ENCODE measurements around the gene SPTY2D1. TPM values are rescaled to one million over a fixed set of nuclear protein-coding genes. Genes with fewer than 3 reads are reported as not detected.
"Not testable (repeated sequence)": the region's sequence is repeated elsewhere in the genome, so short reads cannot be mapped to it uniquely, and the experiment has no call there.

The SPTY2D1 gene
- 10 to 100 TPM; 55.0 to 70.6 TPM for total RNA-seq
- 98.3 to 184 reads per million in 2 donors for total RNA-seq

GRCh38 chr11:18634140-18635032 is at the start of gene SPTY2D1:
Gene SPTY2D1 (minus strand): TSS chr11:18634342. CDS start chr11:18634257, 85 bp downstream.
- peaks cover 4% of the 10 kb centered on the region for H3K36me3 Mint-ChIP-seq (ENCODE audit: low read depth)
- H3K4me1 Mint-ChIP-seq, result peaks cover 20% of the 10 kb centered on the region

GRCh38 chr11:18682466-18682865 is 48.3 kb upstream of the SPTY2D1 start:
- Mint-ChIP-seq H3K4me1 (peaks cover 2% of the 10 kb centered on the region), H3K27ac (no peak overlapping the region), H3K36me3 (ENCODE audit: low read depth) (no peaks in the 10 kb centered on the region), H3K4me3 (no peak overlapping the region), H3K27me3 (no peaks in the 10 kb centered on the region)
- DNase-seq (no peak), ATAC-seq (no peak)
- no peaks in the 10 kb centered on the region for H3K9me3 ChIP-seq (ENCODE audit: control insufficient read depth, low read length, poor library complexity, severe bottlenecking)

More at GRCh38 chr11:18634140-18635032, at the start of gene SPTY2D1:
- H3K4me3 Mint-ChIP-seq, result peak within 1 kb of the TSS; percentile 96
- no peaks in the 10 kb centered on the region for H3K27me3 Mint-ChIP-seq
- ATAC-seq (peak; percentile 95), DNase-seq (peak; percentile 92 to 96 (median 92))
- H3K27ac Mint-ChIP-seq, result peak within 1 kb of the TSS; percentile 98
- no peaks in the 10 kb centered on the region for H3K9me3 ChIP-seq (ENCODE audit: control insufficient read depth, low read length, poor library complexity, severe bottlenecking)

- H3K36me3 Mint-ChIP-seq (ENCODE audit: low read depth); H3K27me3 Mint-ChIP-seq; H3K4me1 Mint-ChIP-seq; H3K27ac Mint-ChIP-seq; ATAC-seq; H3K9me3 ChIP-seq (ENCODE audit: control insufficient read depth, low read length, poor library complexity, severe bottlenecking); DNase-seq; H3K4me3 Mint-ChIP-seq: not testable (repeated sequence)
These were observed 47.8 kb upstream of the SPTY2D1 start for GRCh38 chr11:18681949-18682348.

- no peak for DNase-seq
- H3K27me3 Mint-ChIP-seq, result no peaks in the 10 kb centered on the region
- no peak overlapping the region for H3K27ac Mint-ChIP-seq
- H3K4me1 Mint-ChIP-seq, result peaks cover 5% of the 10 kb centered on the region
- H3K4me3 Mint-ChIP-seq, result no peak overlapping the region
- H3K36me3 Mint-ChIP-seq (ENCODE audit: low read depth), result no peaks in the 10 kb centered on the region
- H3K9me3 ChIP-seq (ENCODE audit: control insufficient read depth, low read length, poor library complexity, severe bottlenecking), result no peaks in the 10 kb centered on the region
- peak; percentile 42 for ATAC-seq
These were observed 43.4 kb upstream of the SPTY2D1 start for GRCh38 chr11:18677560-18677959.

- ATAC-seq (no peak), DNase-seq (no peak)
- Mint-ChIP-seq H3K27me3 (no peaks in the 10 kb centered on the region), H3K4me1 (peaks cover 9% of the 10 kb centered on the region), H3K36me3 (ENCODE audit: low read depth) (no peaks in the 10 kb centered on the region), H3K27ac (no peak overlapping the region), H3K4me3 (no peak overlapping the region)
- no peaks in the 10 kb centered on the region for H3K9me3 ChIP-seq (ENCODE audit: control insufficient read depth, low read length, poor library complexity, severe bottlenecking)
These were observed 42.7 kb upstream of the SPTY2D1 start for GRCh38 chr11:18676803-18677202.

GRCh38 chr11:18672209-18672608 is 38.1 kb upstream of the SPTY2D1 start:
- peaks cover 32% of the 10 kb centered on the region for H3K4me1 Mint-ChIP-seq
- ATAC-seq (peak; percentile 99), DNase-seq (peak in 2 of 3 donors; percentile 9 to 22)
- H3K4me3 Mint-ChIP-seq, result peak overlapping the region; percentile 88
- not testable (repeated sequence) for H3K27me3 Mint-ChIP-seq; H3K36me3 Mint-ChIP-seq (ENCODE audit: low read depth); H3K9me3 ChIP-seq (ENCODE audit: control insufficient read depth, low read length, poor library complexity, severe bottlenecking)
- H3K27ac Mint-ChIP-seq, result peak overlapping the region; percentile 89

GRCh38 chr11:18671246-18671645 is 37.1 kb upstream of the SPTY2D1 start:
- Mint-ChIP-seq H3K36me3 (ENCODE audit: low read depth) (no peaks in the 10 kb centered on the region), H3K27me3 (no peaks in the 10 kb centered on the region), H3K27ac (peak overlapping the region; percentile 89), H3K4me3 (peak overlapping the region; percentile 10), H3K4me1 (peaks cover 37% of the 10 kb centered on the region)
- no peaks in the 10 kb centered on the region for H3K9me3 ChIP-seq (ENCODE audit: control insufficient read depth, low read length, poor library complexity, severe bottlenecking)
- ATAC-seq, result no peak
- DNase-seq, result no peak

GRCh38 chr11:18669711-18670110 is 35.6 kb upstream of the SPTY2D1 start:
- peak overlapping the region; percentile 63 for H3K4me3 Mint-ChIP-seq
- peak overlapping the region; percentile 89 for H3K27ac Mint-ChIP-seq
- no peak for DNase-seq
- no peak for ATAC-seq
- no peaks in the 10 kb centered on the region for H3K9me3 ChIP-seq (ENCODE audit: control insufficient read depth, low read length, poor library complexity, severe bottlenecking)
- H3K4me1 Mint-ChIP-seq, result peaks cover 40% of the 10 kb centered on the region
- H3K27me3 Mint-ChIP-seq, result no peaks in the 10 kb centered on the region
- H3K36me3 Mint-ChIP-seq (ENCODE audit: low read depth), result no peaks in the 10 kb centered on the region

GRCh38 chr11:18669219-18669596 is 35.1 kb upstream of the SPTY2D1 start:
- H3K4me3 Mint-ChIP-seq, result peak overlapping the region; percentile 63
- peak overlapping the region; percentile 89 for H3K27ac Mint-ChIP-seq
- no peaks in the 10 kb centered on the region for H3K27me3 Mint-ChIP-seq
- peaks cover 40% of the 10 kb centered on the region for H3K4me1 Mint-ChIP-seq
- no peaks in the 10 kb centered on the region for H3K36me3 Mint-ChIP-seq (ENCODE audit: low read depth)
- DNase-seq, result peak in 1 of 3 donors; percentile 13
- no peaks in the 10 kb centered on the region for H3K9me3 ChIP-seq (ENCODE audit: control insufficient read depth, low read length, poor library complexity, severe bottlenecking)
- ATAC-seq, result no peak

- Mint-ChIP-seq H3K4me1 (peaks cover 40% of the 10 kb centered on the region), H3K27ac (peak overlapping the region; percentile 89), H3K27me3 (no peaks in the 10 kb centered on the region), H3K4me3 (no peak overlapping the region), H3K36me3 (ENCODE audit: low read depth) (no peaks in the 10 kb centered on the region)
- no peaks in the 10 kb centered on the region for H3K9me3 ChIP-seq (ENCODE audit: control insufficient read depth, low read length, poor library complexity, severe bottlenecking)
- DNase-seq (no peak), ATAC-seq (no peak)
These were observed 34.0 kb upstream of the SPTY2D1 start for GRCh38 chr11:18668131-18668530.

- not testable (repeated sequence) for DNase-seq; H3K9me3 ChIP-seq (ENCODE audit: control insufficient read depth, low read length, poor library complexity, severe bottlenecking); H3K27me3 Mint-ChIP-seq; H3K36me3 Mint-ChIP-seq (ENCODE audit: low read depth)
- Mint-ChIP-seq H3K27ac (peak overlapping the region; percentile 86), H3K4me3 (peak overlapping the region; percentile 79), H3K4me1 (peaks cover 29% of the 10 kb centered on the region)
- peak; percentile 73 for ATAC-seq
These were observed 31.3 kb upstream of the SPTY2D1 start for GRCh38 chr11:18665353-18665872.

GRCh38 chr11:18657673-18658072 is 23.5 kb upstream of the SPTY2D1 start:
- Mint-ChIP-seq H3K27ac (no peak overlapping the region), H3K4me3 (no peak overlapping the region), H3K36me3 (ENCODE audit: low read depth) (peaks cover 3% of the 10 kb centered on the region), H3K4me1 (peaks cover 2% of the 10 kb centered on the region), H3K27me3 (no peaks in the 10 kb centered on the region)
- DNase-seq, result no peak
- ATAC-seq, result no peak
- H3K9me3 ChIP-seq (ENCODE audit: control insufficient read depth, low read length, poor library complexity, severe bottlenecking), result no peaks in the 10 kb centered on the region

GRCh38 chr11:18650859-18651557 is 16.9 kb upstream of the SPTY2D1 start:
- DNase-seq, result peak in 1 of 3 donors; percentile 21
- peaks cover 12% of the 10 kb centered on the region for H3K4me1 Mint-ChIP-seq
- no peaks in the 10 kb centered on the region for H3K36me3 Mint-ChIP-seq (ENCODE audit: low read depth)
- peak; percentile 79 for ATAC-seq
- peak overlapping the region; percentile 86 for H3K27ac Mint-ChIP-seq
- H3K9me3 ChIP-seq (ENCODE audit: control insufficient read depth, low read length, poor library complexity, severe bottlenecking), result no peaks in the 10 kb centered on the region
- H3K4me3 Mint-ChIP-seq, result peak overlapping the region; percentile 25
- H3K27me3 Mint-ChIP-seq, result no peaks in the 10 kb centered on the region

Data from T-helper 17 cell (primary cell).